HCT116 (cell line): ENCODE results near the gene GALNT15. TPM values are rescaled to one million over a fixed set of nuclear protein-coding genes. Genes with fewer than 3 reads are reported as not detected.

ENCODE experiments used
- ATAC-seq: fragments of 200-7000 bp; cut with Tn5 transposase; 2 replicates; pipeline ENCODE4 v1.9.1; 2020; ENCODE audit warnings: mild to moderate bottlenecking, moderate library complexity
- BruUV-seq: library from RNA; stranded (reverse); fragments of 400-500 nt; replicated peaks from 2 replicates; lab custom pipeline; 2021; lab: Mats Ljungman, UMichigan
- CTCF ChIA-PET: fragments of 300-600 bp; sonication (Branson Sonifier 250); formaldehyde crosslinking; loops from one replicate; lab custom pipeline; 2021; ENCODE audit warnings: antibody characterized with exemption; lab: Charles Lee
- POLR2A ChIA-PET: fragments of 300-600, 350-600 bp; sonication (Branson Sonifier 250); formaldehyde crosslinking; loops from one replicate; lab custom pipeline; 2021; ENCODE audit warnings: antibody characterized with exemption; lab: Charles Lee
- RAD21 ChIA-PET, 2 experiments: fragments of 300-600 bp; sonication (Branson Sonifier 250); formaldehyde crosslinking; loops; one replicate each; lab custom pipeline; 2023; ENCODE audit warnings: low total read pairs in 2 of 2; ENCODE audit not compliant: uncharacterized antibody in 2 of 2, unreplicated experiment in 2 of 2, low non-redundant PET in 1 of 2; lab: Charles Lee
- DNase-seq: peaks from one replicate; pipeline ENCODE4 v3.0.0-alpha.2; 2010; ENCODE audit warnings: low read depth, low spot score
- H2AFZ ChIP-seq: fragments of 200-600 bp; shearing (Covaris generic), sonication (generic); 2 replicates; pipeline ENCODE4 v1.6.1; 2017; ENCODE audit warnings: low read depth, mixed run types, mixed read lengths, antibody characterized with exemption, low read length; ENCODE audit not compliant: poor library complexity, severe bottlenecking
- H3K27ac ChIP-seq: 2 replicates; pipeline ENCODE4 v1.5.1; 2012; ENCODE audit warnings: low read depth, low read length
- H3K27me3 ChIP-seq: fragments of 200-600 bp; sonication (generic); 2 replicates; pipeline ENCODE4 v1.6.1; 2016; ENCODE audit warnings: mixed run types, low read length, mixed read lengths; ENCODE audit not compliant: insufficient read depth
- H3K36me3 ChIP-seq, 2 experiments: fragments of 200-500 bp in 1 of 2; fragments of 200-600 bp in 1 of 2; sonication (Bioruptor generic) in 1 of 2; sonication (generic) in 1 of 2; 2 replicates each; pipeline versions ENCODE4 v1.5.1 to v1.6.1; 2014 to 2016; ENCODE audit warnings: low read length in 2 of 2, inconsistent platforms in 1 of 2, mixed read lengths in 1 of 2, mixed run types in 1 of 2; ENCODE audit not compliant: insufficient read depth in 2 of 2, control insufficient read depth in 1 of 2
- H3K4me1 ChIP-seq, 2 experiments: fragments of 200-600 bp in 1 of 2; sonication (generic) in 1 of 2; 2 replicates each; pipeline versions ENCODE4 v1.5.1 to v1.6.1; 2012 to 2017; ENCODE audit warnings: low read length in 2 of 2, inconsistent platforms in 1 of 2, mild to moderate bottlenecking in 1 of 2, mixed read lengths in 1 of 2, mixed run types in 1 of 2, moderate library complexity in 1 of 2; ENCODE audit not compliant: insufficient read depth in 2 of 2, control insufficient read depth in 1 of 2
- H3K4me2 ChIP-seq: fragments of 200-600 bp; sonication (generic); 2 replicates; pipeline ENCODE4 v1.6.1; 2017; ENCODE audit warnings: mixed run types, low read length, mixed read lengths
- H3K4me3 ChIP-seq, 2 experiments: fragments of 200-600 bp in 1 of 2; sonication (generic) in 1 of 2; replicated peaks in 1 of 2; 2 replicates each; pipeline ENCODE4 v1.5.1; 2011 to 2016; ENCODE audit warnings: low read length in 2 of 2, control low read depth in 1 of 2, low read depth in 1 of 2, mild to moderate bottlenecking in 1 of 2, mixed read lengths in 1 of 2, mixed run types in 1 of 2
- H3K79me2 ChIP-seq: fragments of 200-600 bp; sonication (generic); 2 replicates; pipeline ENCODE4 v1.6.1; 2017; ENCODE audit warnings: mild to moderate bottlenecking, mixed run types, low read length, moderate library complexity, mixed read lengths; ENCODE audit not compliant: insufficient read depth
- H3K9ac ChIP-seq: fragments of 200-600 bp; sonication (generic); 2 replicates; pipeline ENCODE4 v1.6.1; 2016; ENCODE audit warnings: low read length, mixed read lengths
- H3K9me2 ChIP-seq: fragments of 200-600 bp; sonication (generic), shearing (Covaris generic); 2 replicates; pipeline ENCODE4 v1.6.1; 2017; ENCODE audit warnings: mixed run types, mild to moderate bottlenecking, moderate library complexity; ENCODE audit not compliant: insufficient read depth
- H3K9me3 ChIP-seq, 2 experiments: fragments of 200-500 bp in 1 of 2; fragments of 200-600 bp in 1 of 2; sonication (Bioruptor generic) in 1 of 2; sonication (generic) in 1 of 2; 2 replicates each; pipeline ENCODE4 v1.6.1; 2014 to 2017; ENCODE audit warnings: low read length in 2 of 2, mixed read lengths in 2 of 2, inconsistent platforms in 1 of 2, low read depth in 1 of 2, mild to moderate bottlenecking in 1 of 2, mixed run types in 1 of 2, moderate library complexity in 1 of 2; ENCODE audit not compliant: control insufficient read depth in 1 of 2, insufficient read depth in 1 of 2
- H4K20me1 ChIP-seq: fragments of 200-600 bp; sonication (generic), shearing (Covaris generic); 2 replicates; pipeline ENCODE4 v1.6.1; 2017; ENCODE audit warnings: mixed run types, mild to moderate bottlenecking, moderate library complexity; ENCODE audit not compliant: insufficient read depth
- ATF3 ChIP-seq: IDR thresholded peaks from 2 replicates; pipeline ENCODE4 v1.6.1; 2012
- CBX3 ChIP-seq: IDR thresholded peaks from 2 replicates; pipeline ENCODE4 v1.6.1; 2012; ENCODE audit warnings: low read depth
- EGR1 ChIP-seq: IDR thresholded peaks from 2 replicates; pipeline ENCODE4 v1.6.1; 2012; ENCODE audit warnings: low read depth
- ELF1 ChIP-seq: IDR thresholded peaks from 2 replicates; pipeline ENCODE4 v1.6.1; 2012; ENCODE audit warnings: low read depth, borderline replicate concordance
- EZH2 ChIP-seq: fragments of 200-600 bp; sonication (generic); IDR thresholded peaks from 2 replicates; pipeline ENCODE4 v1.6.1; 2017; ENCODE audit warnings: antibody characterized with exemption, mixed run types
- EZH2phosphoT487 ChIP-seq: fragments of 200-600 bp; IDR thresholded peaks from 2 replicates; pipeline ENCODE4 v1.6.1; 2018; ENCODE audit warnings: antibody characterized with exemption, borderline replicate concordance
- FOSL1 ChIP-seq: IDR thresholded peaks from 2 replicates; pipeline ENCODE4 v1.6.1; 2012; ENCODE audit warnings: low read depth
- JUND ChIP-seq: IDR thresholded peaks from 2 replicates; pipeline ENCODE4 v1.6.1; 2012
- MAX ChIP-seq: IDR thresholded peaks from 2 replicates; pipeline ENCODE4 v1.6.1; 2012
- POLR2AphosphoS5 ChIP-seq: IDR thresholded peaks from 2 replicates; pipeline ENCODE4 v1.6.1; 2011; ENCODE audit warnings: mild to moderate bottlenecking, low read depth, low read length, moderate library complexity
- RAD21 ChIP-seq: IDR thresholded peaks from 2 replicates; pipeline ENCODE4 v1.6.1; 2012; ENCODE audit warnings: low read depth, mild to moderate bottlenecking
- SP1 ChIP-seq: IDR thresholded peaks from 2 replicates; pipeline ENCODE4 v1.6.1; 2012; ENCODE audit warnings: low read depth
- SRF ChIP-seq: IDR thresholded peaks from 2 replicates; pipeline ENCODE4 v1.6.1; 2012; ENCODE audit warnings: low read depth
- TCF7L2 ChIP-seq: IDR thresholded peaks from 2 replicates; pipeline ENCODE4 v1.7.0; 2011; ENCODE audit warnings: borderline replicate concordance, inconsistent platforms; ENCODE audit not compliant: insufficient read depth, insufficient read length; ENCODE audit errors: extremely low read depth
- YY1 ChIP-seq: IDR thresholded peaks from 2 replicates; pipeline ENCODE4 v1.6.1; 2011; ENCODE audit warnings: low read length, low read depth, moderate library complexity, mild to moderate bottlenecking; ENCODE audit not compliant: insufficient replicate concordance; ENCODE audit errors: extremely low read depth
- ZFX ChIP-seq: fragments of 450-650 bp; IDR thresholded peaks from 2 replicates; pipeline ENCODE4 v1.6.1; 2017
- ZNF274 ChIP-seq: fragments of 200-500 bp; sonication (Bioruptor generic); IDR thresholded peaks from 2 replicates; pipeline ENCODE4 v1.6.1; 2014; ENCODE audit warnings: mild to moderate bottlenecking, low read depth, low read length, inconsistent platforms
- intact Hi-C: fragments of 100-400 bp; cut with micrococcal nuclease; formaldehyde crosslinking; loops from 2 replicates; pipeline ENCODE4 v1.10.0; 2022
- total RNA-seq: library from RNA; stranded (reverse); gene quantifications from one replicate; pipeline ENCODE4 v1.2.1, GENCODE V29; 2021; ENCODE audit not compliant: unreplicated experiment

GALNT15 gene
- total RNA-seq, 1 experiment from 2014 or later = 0.05 TPM

- ATAC-seq (no peak), DNase-seq (no peak)
- H3K36me3 ChIP-seq = no peaks in the 10 kb centered on the region
- no peaks in the 10 kb centered on the region for H3K9me3 ChIP-seq
- TF ChIP-seq ELF1 (no peak), ZNF274 (no peak), EZH2phosphoT487 (no peak), ZFX (no peak), MAX (no peak), ATF3 (no peak), FOSL1 (no peak), SP1 (no peak), SRF (no peak), TCF7L2 (no peak)
- no peak overlapping the region for H3K4me2 ChIP-seq
- H3K27ac ChIP-seq = no peak overlapping the region
- no peaks in the 10 kb centered on the region for H3K79me2 ChIP-seq
- H3K9ac ChIP-seq = no peak overlapping the region
- RAD21 ChIA-PET = no interaction called here
- CTCF ChIA-PET = no interaction called here
- intact Hi-C loops = no loop called here
- H3K4me1 ChIP-seq = no peaks in the 10 kb centered on the region
- H3K9me2 ChIP-seq = no peaks in the 10 kb centered on the region
- BruUV-seq = no TSS peak
- H3K4me3 ChIP-seq = no peak overlapping the region
- POLR2A ChIA-PET = no interaction called here
- H3K27me3 ChIP-seq = no peaks in the 10 kb centered on the region
- H2AFZ ChIP-seq = no peak overlapping the region
- H4K20me1 ChIP-seq = no peaks in the 10 kb centered on the region
These were observed 34.2 kb upstream of the GALNT15 start for GRCh38 chr3:16140116-16140893.

GRCh38 chr3:16140894-16141285 is 33.6 kb upstream of the GALNT15 start:
- Histone ChIP-seq H3K9me2 (no peaks in the 10 kb centered on the region), H2AFZ (no peak overlapping the region), H3K9me3 (no peaks in the 10 kb centered on the region), H3K9ac (no peak overlapping the region), H3K27ac (no peak overlapping the region), H3K36me3 (no peaks in the 10 kb centered on the region), H3K79me2 (no peaks in the 10 kb centered on the region), H3K27me3 (no peaks in the 10 kb centered on the region), H4K20me1 (no peaks in the 10 kb centered on the region), H3K4me2 (no peak overlapping the region), H3K4me1 (no peaks in the 10 kb centered on the region), H3K4me3 (no peak overlapping the region)
- no peak for ATAC-seq
- RAD21 ChIA-PET = interaction anchor here in 1 of 2 experiments (0.9 kb wide), 1 partner anchor 92 kb away, joined by 7 read pairs; no protein-coding TSS in a partner anchor
- CTCF ChIA-PET = interaction anchor here (0.6 to 0.9 kb wide), 2 partner anchors 92 to 93 kb away, joined by 5 to 14 read pairs; no protein-coding TSS in a partner anchor
- intact Hi-C loops = loop anchor here (1.0 kb wide), 1 partner anchor 93 kb away; no protein-coding TSS in a partner anchor
- POLR2A ChIA-PET = no interaction called here
- no TSS peak for BruUV-seq
- no peak for DNase-seq
- TF ChIP-seq RAD21 (no peak), SRF (no peak), YY1 (no peak), SP1 (no peak), ATF3 (no peak), ZFX (no peak), MAX (no peak), POLR2AphosphoS5 (no peak), EZH2phosphoT487 (no peak), EGR1 (no peak), CBX3 (no peak), JUND (no peak), EZH2 (no peak)
